Dermis microvascular lymphatic vessel endothelial cell (primary cell): ENCODE measurements around the gene BOC. TPM values are rescaled to one million over a fixed set of nuclear protein-coding genes. Genes with fewer than 3 reads are reported as not detected.

Experiments
- DNase-seq, 2 donors: peaks; one replicate each; pipeline versions ENCODE4 v3.0.0 to v3.0.0-alpha.2; 2010; ENCODE audit warnings: low read depth in 2 of 2
- total RNA-seq: library from RNA; depleted of rRNA; stranded (reverse); fragments of >200 nt; gene quantifications from 2 replicates; pipeline ENCODE4 v1.2.1, GENCODE V29; 2014

The BOC gene
- total RNA-seq, 1 donor from 2014 or later, result not detected

DNA sequence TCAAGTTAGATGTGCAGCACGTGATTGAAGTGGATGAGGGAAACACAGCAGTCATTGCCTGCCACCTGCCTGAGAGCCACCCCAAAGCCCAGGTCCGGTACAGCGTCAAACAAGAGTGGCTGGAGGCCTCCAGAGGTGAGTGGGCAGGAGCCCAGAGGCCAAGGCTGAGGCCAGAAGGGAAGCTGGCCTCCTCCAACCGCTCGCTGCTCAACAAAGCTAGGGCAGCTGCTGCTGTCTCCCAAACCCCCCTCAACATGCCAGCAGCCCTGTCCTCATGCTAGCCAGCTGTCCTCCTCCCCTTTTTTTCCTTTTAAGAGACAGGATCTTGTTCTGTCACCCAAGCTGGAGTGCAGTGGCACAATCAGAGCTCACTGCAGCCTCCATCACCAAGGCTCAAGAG, 57.0 kb downstream of the BOC start:
- DNase-seq, result no peak

DNA sequence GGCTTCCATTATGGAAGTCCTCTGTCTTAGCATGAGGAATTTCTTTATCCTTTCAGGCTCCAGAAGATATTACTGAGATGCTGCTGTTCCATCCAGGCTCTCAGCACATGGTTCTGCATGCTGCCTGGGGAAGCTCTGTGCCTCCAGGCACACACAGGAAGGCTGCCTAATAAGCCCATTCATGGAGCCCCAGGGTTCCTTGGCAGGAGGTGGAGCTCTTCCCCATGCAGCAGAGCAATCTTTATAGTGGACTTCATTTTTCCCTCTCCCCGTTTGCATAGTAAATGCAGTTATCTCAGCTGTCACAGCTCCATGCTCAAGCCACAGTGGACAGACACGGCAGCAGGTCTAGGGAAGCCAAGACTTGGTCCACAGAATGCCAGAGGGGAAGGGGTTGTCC, 57.6 kb downstream of the BOC start:
- no peak for DNase-seq

DNA sequence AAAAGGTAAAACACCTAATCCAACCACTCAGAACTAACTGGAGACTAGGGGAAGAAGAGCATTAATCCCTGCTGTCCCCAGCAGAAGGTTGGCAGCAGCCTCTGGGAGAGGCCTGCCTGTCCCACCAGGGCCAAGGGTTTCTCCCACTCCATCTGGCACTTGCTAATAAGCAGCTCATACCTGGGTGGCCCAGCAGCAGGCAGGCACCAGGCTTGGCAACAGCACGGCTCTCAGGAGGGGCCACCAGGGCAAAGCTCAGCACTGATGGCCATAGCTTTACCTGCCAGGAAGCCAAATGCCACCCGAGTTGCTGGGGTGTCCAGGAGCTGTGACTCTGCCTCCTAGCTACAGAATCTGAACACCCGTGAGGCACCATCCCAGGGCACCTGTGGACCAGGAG, 58.3 kb downstream of the BOC start:
- no peak for DNase-seq

DNA sequence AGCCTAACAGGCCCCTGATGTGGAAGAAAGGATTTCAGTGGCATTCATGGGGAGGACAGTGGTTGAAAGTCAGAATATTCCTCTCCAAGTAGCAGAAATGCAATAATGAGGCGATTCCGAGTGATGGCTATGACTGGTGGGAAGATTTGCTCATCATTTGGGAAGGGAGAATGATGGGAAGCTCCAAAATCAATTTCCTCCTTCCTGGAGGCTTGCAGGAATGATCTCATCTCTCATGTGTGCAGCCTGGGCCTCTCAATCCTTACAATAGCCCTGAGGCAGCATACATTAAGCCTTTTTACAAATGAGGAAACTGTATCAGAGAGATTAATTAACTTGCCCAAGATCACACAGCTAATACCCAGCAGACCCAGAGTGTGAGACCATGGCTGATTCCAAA, 58.7 kb downstream of the BOC start:
- no peak for DNase-seq

DNA sequence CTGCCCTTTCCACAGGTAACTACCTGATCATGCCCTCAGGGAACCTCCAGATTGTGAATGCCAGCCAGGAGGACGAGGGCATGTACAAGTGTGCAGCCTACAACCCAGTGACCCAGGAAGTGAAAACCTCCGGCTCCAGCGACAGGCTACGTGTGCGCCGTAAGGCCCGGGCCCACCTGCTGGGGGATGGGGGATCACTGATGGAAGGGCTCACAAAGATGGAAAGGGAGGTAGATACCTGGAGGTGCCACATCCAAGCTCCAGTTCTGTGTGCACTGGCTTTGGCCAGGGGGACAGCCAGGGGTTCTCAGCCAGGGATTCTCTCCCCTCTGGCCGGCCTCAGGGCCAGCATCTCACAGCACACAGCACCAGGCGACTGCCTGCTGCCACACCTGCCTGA, 59.4 kb downstream of the BOC start:
- DNase-seq, result no peak

DNA sequence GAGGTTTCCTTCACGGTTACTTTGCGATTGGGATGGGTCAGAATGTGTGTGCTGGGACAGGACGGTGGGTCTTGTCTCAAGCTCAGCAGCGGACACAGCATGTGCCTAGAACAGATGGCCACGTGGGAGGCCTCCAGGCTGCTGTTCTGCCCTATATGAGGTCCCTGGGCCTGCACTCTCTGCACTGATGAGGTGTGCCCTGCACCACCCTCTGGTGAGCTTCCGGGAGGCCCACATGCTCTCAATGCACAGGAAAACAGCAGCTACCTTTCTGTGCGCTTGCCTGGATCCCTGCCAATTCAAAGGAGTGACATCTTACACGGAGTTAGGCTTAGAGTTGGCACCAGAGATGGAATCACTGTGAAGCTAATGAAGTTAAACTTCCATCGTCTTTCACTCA, 59.8 kb downstream of the BOC start:
- no peak for DNase-seq

DNA sequence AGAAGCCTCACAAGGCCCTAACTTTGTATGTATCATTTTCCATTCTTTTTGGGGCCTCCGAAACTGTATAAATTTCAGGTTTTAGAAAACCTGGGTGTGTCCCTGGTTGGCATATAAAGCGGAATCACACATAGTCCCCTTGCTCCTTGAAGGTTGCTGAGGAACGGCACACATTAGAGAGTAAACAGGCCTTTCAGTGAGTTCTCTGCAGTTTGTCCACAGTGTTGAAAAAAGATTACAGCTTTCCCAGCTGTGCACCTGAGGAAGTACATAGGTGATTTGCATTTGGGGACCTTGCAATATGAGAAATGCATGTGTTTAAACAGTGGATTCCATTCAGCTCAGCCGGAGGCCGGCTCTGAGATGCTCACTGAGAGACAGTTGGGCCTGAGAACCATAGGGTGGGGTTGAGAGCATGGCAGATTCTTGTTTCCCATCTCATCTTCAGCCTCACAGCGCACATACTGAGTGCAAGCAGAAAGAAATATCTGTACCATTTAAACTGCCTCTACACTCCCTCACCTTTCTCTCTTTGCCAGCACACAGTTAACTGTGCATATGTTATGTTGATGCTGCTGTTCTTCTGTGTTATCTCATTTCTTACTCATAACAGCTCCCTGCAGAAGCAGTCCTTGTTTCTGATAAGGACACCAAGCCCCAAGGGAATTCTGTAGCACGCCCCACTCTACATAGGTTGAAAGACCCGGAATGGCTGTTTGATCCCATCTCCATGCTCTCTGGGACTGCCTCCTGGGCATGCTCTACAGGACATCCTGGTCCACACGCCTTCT, 60.4 kb downstream of the BOC start:
- DNase-seq, result no peak

DNA sequence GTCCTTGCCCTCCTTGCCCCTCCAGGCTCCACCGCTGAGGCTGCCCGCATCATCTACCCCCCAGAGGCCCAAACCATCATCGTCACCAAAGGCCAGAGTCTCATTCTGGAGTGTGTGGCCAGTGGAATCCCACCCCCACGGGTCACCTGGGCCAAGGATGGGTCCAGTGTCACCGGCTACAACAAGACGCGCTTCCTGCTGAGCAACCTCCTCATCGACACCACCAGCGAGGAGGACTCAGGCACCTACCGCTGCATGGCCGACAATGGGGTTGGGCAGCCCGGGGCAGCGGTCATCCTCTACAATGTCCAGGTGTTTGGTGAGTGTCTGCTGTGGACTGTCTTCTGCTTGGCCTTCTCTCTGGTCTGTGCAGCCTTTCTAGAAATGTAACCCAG, 61.0 kb downstream of the BOC start:
- DNase-seq, result no peak

DNA sequence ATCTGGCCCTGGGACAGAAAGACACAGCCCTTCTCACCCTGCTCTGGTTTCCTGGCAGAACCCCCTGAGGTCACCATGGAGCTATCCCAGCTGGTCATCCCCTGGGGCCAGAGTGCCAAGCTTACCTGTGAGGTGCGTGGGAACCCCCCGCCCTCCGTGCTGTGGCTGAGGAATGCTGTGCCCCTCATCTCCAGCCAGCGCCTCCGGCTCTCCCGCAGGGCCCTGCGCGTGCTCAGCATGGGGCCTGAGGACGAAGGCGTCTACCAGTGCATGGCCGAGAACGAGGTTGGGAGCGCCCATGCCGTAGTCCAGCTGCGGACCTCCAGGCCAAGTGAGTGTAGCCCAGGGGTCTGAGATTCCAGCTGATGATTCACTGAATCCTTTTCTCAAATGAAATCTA, 61.7 kb downstream of the BOC start:
- no peak for DNase-seq

DNA sequence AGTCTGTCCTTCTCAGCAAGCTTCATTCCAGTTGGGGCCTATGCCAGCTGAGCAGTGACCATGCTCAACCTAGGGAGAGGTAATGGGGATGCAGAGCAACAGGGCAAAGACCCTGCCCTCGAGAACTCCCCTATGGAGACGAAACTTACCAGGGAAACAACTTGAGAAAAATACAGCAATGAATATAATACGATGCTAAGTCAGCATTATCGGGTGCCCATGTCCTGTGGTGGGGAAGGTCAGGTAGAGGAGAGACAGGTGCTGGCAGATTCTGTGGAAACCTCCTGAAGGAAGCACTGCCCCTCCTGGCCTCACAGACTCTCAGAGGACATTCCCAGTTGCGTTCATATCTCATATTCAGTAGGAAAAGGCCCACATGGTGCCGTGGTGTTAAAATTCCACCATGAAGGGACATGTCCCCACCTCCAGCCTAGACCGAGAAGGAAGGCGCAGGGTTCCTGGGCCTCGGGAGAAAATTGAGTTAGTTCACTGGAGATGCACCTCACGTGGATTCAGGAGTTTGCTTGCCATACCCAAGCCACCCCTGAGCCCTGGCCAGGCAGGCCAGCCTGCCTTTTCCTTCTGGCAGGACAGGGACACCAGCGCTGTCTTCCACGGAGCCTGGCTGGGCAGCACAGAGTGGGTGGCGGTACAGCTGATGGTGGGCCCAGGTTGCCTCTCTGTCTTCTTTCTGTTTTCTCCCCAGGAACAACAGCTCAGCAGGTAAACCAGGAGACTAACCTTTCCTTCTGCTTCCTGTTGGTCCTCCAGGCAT, 62.4 kb downstream of the BOC start:
- DNase-seq, result no peak

DNA sequence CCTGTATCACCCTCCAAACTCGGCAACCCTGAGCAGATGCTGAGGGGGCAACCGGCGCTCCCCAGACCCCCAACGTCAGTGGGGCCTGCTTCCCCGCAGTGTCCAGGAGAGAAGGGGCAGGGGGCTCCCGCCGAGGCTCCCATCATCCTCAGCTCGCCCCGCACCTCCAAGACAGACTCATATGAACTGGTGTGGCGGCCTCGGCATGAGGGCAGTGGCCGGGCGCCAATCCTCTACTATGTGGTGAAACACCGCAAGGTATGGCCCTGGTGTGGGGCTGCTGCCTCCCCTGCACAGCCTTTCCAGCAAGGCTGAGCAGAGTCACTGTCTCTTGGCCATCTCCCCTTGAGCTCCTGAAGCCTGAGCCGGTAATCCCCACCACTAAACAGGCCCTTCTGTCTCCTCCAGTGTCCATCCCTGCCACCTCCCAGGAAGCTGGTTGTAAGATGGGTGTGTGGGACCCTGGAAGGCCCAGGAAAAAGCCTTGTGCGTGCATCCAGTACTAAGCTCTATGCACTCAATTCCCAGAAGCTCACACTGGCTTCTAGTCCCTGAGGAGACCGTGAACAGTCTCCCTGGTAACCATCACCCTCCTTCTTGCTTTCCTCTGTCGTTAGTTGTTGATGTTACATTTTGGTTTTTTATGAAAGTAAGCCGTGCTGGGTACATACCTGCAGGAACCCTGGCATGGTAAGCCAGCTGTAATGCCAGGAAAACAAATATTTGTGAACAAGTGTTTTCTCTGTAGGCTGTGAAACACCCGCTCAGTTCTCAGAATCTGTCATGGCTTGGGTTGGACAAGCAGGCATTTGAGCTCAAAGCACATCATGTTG, 63.3 kb downstream of the BOC start:
- no peak for DNase-seq

DNA sequence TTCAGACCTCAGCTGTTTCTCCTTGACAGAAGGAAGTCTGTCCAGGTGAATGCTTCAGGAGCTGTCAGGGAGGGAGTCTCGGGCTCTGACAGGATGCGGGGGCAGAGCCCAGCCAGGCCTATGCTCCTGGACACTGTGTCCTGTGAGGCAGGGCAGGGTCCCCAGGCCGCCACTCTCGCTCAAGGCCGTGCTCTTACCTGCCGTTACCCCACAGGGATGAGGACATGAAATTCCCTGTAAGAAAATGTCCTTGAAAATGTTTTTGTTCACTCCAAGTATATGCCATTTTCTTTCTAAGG, 63.9 kb downstream of the BOC start:
- no peak for DNase-seq

DNA sequence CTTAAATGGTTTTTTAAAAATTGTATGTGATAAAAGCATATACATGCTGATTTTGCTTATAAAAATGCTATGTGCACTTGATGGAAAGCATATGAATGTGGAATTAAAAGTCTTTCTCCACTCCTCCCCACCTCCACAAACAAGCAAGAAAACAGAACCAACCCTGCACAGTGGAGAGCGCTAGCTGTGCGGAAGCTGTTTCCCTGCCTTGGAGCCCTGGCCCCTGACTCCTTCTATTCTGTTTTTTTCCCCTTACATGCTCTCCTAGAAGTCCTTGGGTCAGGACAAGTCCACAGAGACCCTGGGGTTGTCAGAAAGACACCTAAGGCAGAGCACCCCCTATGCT, 64.2 kb downstream of the BOC start:
- no peak for DNase-seq

DNA sequence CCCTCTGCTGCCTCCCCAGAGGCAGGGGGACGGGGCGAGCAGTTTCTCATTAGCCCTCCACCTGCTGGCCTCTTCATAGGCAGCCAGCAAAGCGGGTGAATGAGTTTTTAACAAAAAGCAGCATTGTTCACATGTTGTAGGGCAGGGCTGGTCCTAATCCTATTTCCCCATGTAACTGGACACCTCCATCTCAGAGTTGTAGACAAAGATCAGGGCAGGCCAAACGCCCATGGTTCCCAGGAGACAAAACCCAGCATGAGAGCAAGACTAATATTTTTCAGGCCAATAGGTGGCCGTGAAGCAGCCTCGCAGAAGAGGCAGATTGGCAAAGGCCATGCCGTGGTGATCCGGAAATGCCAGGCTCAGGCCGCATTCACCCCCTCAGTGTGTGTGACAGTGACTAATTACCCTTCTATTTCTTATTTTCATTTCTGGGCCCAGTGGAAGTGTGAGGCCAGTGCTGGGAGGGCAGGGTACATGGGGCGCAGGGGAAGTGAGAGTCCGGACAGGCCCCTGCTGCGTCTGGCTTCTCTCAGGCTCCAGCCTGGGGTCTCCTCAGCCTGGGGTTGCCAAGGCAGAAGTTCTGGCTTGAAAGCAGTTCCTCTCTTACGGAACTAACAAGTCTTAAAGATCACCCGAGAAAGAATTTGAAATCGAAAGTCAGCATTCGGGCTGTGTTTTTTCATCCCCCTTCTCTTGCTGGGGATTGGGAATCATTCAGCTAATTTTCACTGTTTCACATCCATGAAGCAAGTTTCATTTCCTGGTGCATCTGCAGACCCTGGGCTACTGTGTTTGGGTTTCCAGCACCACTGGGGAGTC, 64.8 kb downstream of the BOC start:
- no peak for DNase-seq

DNA sequence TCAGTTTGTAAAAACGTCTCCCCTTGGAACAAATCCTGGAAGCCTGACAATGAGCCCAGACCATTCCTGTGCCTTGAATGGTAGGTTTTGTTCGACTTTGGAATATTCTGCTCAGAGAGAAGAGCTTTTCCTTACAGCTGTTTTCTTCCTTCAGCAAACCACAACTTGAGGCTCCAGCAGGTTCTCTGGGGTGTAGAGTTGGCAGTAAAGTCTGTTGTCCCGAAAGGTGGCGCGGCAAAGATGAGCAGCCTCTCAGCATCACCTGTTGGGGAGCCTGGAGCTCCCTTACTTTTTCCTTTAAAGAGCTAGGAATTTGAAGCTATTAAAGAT, 65.4 kb downstream of the BOC start:
- DNase-seq, result no peak

DNA sequence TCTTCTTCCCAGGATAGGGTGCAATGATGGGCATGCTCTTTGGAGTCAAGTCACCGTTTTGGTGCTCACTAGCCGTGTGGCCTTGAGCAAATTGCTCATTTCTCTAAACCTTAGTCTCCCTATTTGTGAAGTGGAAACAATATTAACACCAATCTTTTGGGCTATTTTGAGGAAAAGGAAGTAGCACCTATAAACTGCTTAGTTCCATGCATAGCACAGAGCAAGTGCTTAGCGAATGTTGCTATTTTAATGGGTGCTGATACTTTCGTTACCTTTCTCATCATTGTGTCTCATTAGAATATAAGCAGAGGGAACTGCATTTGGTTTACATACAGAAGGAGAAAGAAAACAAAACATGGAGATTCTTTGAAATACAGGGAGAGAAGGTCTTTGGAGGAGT, 66.1 kb downstream of the BOC start:
- no peak for DNase-seq

DNA sequence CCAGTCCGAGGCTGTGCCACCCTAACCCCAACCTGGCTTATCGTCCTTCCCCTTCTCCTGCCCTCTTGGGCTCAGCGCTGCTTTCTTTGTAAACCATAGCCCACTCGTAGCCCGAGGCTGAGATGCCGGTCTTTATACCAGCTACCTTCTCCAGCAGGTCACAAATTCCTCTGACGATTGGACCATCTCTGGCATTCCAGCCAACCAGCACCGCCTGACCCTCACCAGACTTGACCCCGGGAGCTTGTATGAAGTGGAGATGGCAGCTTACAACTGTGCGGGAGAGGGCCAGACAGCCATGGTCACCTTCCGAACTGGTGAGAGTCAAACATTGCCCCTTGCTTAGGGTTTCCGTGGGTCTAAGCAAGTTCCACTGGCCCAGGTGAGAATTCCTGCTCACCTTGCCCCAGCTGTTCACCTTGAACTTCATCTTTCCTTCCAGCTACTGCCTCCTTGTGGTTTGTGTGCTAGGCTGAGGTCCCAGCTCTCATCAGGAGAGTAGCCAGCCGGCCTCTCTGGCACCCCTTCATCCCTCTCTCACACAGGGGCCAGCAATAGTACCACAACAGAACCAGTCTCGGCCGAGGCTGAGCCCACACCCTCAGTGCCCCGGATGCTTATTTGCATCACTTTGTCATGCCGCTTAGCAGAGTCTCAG, 66.7 kb downstream of the BOC start:
- no peak for DNase-seq

DNA sequence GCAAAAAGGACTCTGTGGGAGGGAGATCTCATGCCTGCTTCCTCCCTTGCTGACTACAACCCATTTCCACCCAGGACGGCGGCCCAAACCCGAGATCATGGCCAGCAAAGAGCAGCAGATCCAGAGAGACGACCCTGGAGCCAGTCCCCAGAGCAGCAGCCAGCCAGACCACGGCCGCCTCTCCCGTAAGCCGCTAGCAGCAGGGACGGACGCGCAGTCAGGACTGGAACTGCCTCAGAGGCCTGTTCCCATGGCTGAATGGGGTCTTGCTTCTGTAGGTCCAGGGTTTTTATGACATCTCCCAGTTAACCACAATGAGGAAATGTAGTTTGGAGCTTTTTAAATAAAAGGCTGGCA, 67.2 kb downstream of the BOC start:
- DNase-seq, result no peak

DNA sequence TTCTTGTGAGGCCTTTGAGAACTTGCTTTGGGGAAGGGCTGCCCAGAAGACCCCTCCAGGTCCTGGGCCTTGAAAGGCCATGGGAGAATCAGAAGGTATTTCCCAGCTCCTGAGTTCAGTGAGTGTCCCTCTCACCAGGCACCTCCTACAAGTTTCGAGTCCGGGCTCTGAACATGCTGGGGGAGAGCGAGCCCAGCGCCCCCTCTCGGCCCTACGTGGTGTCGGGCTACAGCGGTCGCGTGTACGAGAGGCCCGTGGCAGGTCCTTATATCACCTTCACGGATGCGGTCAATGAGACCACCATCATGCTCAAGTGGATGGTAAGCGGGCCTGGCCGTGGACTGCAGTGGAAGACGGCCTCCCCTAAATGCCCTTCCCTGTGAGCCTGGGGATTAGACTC, 68.3 kb downstream of the BOC start:
- no peak for DNase-seq

DNA sequence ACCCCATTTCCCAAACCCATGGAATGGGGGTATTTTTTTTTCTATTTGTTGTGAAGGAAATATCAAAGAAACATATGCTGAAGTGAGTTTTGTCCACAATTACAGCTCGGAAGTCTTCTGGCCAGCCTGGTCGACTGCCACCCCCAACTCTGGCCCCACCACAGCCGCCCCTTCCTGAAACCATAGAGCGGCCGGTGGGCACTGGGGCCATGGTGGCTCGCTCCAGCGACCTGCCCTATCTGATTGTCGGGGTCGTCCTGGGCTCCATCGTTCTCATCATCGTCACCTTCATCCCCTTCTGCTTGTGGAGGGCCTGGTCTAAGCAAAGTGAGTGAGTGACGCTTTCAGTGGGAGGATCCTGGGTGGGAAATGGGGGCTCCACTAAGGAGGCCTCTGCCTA, 71.9 kb downstream of the BOC start:
- DNase-seq, result no peak

DNA sequence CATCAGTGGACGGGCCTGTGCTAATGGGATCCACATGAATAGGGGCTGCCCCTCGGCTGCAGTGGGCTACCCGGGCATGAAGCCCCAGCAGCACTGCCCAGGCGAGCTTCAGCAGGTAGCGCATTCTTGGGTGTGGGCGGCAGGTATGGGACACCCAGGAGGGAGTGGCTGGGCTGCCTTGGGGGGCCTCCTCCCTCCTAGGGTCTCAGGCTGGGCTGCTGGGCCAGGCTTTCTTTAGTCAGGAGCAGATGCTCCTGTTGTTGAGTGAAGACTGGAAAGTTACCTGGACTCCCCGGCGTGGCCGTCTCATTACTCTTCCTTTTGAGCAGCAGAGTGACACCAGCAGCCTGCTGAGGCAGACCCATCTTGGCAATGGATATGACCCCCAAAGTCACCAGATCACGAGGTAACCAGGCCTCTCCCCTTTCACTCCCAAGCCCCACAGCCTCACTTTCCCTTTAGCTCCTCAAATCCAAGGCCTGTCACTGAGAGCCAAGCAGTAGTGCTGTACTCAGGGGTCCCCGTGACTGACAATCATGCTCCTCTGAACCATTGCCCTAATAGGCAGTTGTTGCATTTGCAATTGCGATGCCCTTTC, 73.2 kb downstream of the BOC start:
- no peak for DNase-seq
